ENCODE data around the gene FOXJ2. TPM values are rescaled to one million over a fixed set of nuclear protein-coding genes. Genes with fewer than 3 reads are reported as not detected.

The FOXJ2 gene
- total RNA-seq, 1 donor = 8.2 TPM

DNA sequence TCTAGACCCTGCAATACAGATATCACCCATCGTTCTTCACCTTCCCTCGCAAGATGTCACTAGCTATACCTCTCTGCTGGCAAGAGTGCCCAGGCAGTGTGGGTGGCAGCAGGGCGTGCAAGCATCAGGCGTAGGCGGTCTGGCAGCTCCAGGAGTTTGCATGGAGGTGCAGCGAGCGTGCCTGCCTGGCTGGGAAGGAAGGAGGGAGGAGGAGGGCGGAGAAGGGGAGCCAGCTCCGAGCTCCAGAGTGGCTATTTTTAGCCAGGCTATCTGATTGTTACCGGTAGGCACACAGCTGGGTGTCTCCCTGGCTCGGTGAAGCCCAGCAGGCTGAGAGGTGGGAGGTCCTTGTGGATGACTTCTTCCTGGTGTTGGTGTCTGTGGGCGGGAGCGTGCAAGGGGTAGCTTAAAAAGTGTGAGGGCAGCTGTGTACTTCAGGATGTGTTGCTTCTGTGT, 6.2 kb downstream of the FOXJ2 start:
- DNase-seq (ENCODE audit: low read depth) = peak; percentile 71
- TF ChIP-seq, protein P1, sequence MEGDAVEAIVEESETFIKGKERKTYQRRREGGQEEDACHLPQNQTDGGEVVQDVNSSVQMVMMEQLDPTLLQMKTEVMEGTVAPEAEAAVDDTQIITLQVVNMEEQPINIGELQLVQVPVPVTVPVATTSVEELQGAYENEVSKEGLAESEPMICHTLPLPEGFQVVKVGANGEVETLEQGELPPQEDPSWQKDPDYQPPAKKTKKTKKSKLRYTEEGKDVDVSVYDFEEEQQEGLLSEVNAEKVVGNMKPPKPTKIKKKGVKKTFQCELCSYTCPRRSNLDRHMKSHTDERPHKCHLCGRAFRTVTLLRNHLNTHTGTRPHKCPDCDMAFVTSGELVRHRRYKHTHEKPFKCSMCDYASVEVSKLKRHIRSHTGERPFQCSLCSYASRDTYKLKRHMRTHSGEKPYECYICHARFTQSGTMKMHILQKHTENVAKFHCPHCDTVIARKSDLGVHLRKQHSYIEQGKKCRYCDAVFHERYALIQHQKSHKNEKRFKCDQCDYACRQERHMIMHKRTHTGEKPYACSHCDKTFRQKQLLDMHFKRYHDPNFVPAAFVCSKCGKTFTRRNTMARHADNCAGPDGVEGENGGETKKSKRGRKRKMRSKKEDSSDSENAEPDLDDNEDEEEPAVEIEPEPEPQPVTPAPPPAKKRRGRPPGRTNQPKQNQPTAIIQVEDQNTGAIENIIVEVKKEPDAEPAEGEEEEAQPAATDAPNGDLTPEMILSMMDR (IDR thresholded peaks at IDR 0.05; ENCODE audit: insufficient read depth, low read depth, low read length) = no peak
- peak overlapping the region; percentile 32 for H3K4me3 ChIP-seq (ENCODE audit: low read depth, low read length)

- H3K4me3 ChIP-seq (ENCODE audit: low read depth, low read length) = no peak overlapping the region
- TF ChIP-seq, protein P1 (IDR thresholded peaks at IDR 0.05; ENCODE audit: insufficient read depth, low read depth, low read length) = no peak
- no peak for DNase-seq (ENCODE audit: low read depth)
These were observed 8.3 kb downstream of the FOXJ2 start for GRCh38 chr12:8040791-8041190.

DNA sequence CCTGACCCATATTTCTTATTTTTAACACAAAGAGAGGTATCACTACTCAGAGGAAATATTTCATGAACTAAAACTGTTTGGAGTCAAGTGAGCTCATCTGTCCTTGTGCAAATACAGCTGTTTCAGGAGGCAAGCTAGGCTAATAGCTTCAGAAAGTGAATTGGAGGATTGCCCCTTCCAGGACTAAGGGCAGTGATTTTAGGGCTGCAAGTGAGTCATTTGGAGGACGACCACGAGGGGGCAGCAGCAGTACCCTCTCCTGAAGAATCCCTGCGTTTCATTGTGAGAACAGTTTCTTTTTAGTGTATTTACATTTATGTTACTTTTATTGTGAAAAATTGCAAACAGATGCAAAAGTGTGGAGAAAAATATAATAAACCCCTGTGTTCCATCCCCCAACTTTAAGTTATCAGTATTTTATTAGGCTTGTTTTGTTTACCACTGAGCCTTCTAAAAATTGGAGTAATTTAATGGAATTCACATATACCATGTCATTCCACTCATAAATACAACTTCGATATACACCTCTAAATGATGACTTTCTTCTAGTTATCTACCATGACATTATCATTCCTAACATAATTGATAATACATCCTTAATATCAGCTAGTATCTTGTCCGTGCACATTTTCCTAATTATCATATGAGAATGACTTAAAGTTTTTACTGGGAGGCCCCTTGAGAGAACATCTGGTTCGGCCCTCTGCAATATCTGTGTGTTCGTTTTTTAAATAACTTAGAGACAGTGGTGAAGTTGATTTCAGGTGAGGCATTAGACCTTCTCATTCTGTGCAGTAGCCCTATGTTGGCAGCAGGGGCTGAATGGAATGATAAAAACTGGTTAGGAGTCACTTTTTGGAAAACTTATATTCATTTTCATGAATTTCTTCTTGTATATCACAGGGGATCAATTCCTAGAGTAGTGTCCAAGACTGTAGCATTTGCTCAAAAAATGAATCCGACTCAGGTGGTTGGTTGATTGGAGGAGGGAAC, 13.7 kb downstream of the FOXJ2 start:
- TF ChIP-seq, protein P1 (IDR thresholded peaks at IDR 0.05; ENCODE audit: insufficient read depth, low read depth, low read length) = peak; percentile 91
- peak; percentile 87 for DNase-seq (ENCODE audit: low read depth)

DNA sequence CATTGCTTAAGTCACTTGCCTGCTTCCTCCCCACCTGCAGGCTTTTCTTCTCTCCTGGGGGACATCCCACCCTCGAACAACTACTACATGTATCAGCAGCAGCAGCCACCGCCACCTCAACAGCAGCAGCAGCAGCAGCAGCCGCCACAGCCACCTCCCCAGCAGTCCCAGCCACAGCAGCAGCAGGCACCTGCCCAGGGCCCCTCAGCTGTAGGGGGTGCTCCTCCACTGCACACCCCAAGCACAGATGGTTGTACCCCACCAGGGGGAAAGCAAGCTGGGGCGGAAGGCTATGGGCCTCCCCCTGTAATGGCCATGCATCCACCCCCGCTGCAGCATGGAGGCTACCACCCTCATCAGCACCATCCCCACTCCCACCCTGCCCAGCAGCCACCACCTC, 15.3 kb downstream of the FOXJ2 start:
- no peak for DNase-seq (ENCODE audit: low read depth)
- H3K4me3 ChIP-seq (ENCODE audit: low read depth, low read length) = no peak overlapping the region
- TF ChIP-seq, protein P1 (IDR thresholded peaks at IDR 0.05; ENCODE audit: insufficient read depth, low read depth, low read length) = no peak

More for the DNA sequence above, 13.7 kb downstream of the FOXJ2 start:
- H3K4me3 ChIP-seq (ENCODE audit: low read depth, low read length) = no peak overlapping the region

- TF ChIP-seq, protein P1 (IDR thresholded peaks at IDR 0.05; ENCODE audit: insufficient read depth, low read depth, low read length) = no peak
- DNase-seq (ENCODE audit: low read depth) = no peak
- H3K4me3 ChIP-seq (ENCODE audit: low read depth, low read length) = no peak overlapping the region
These were observed 16.4 kb downstream of the FOXJ2 start for GRCh38 chr12:8048906-8049305.

DNA sequence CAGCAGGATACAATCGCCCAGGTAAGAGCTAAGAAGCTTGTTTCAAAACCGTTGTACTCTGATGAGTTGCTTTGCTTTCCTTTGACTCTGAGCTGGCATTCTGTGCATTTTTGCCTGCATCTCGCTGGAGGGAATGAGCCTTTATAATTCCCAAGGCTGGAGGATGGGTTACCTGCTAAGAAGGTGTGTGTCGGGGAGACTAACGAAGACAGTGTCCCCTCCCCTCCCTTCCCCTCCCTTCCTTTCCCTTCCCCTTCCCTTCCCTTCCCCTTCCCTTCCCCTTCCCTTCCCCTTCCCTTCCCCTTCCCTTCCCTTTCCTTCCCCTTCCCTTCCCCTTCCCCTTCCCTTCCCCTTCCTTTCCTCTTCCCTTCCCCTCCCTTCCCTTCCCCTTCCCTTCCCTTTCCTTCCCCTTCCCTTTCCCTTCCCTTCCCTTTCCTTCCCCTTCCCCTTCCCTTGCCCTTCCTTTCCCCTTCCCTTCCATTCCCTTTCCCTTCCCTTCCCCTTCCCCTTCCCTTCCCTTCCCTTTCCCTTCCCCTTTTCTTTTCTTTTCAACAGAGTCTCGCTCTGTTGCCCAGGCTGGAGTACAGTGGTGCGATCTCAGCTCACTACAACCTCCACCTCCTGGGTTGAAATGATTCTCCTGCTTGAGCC, 18.2 kb downstream of the FOXJ2 start:
- TF ChIP-seq, protein P1 (IDR thresholded peaks at IDR 0.05; ENCODE audit: insufficient read depth, low read depth, low read length) = no peak
- no peak for DNase-seq (ENCODE audit: low read depth)
- no peak overlapping the region for H3K4me3 ChIP-seq (ENCODE audit: low read depth, low read length)
